Upper lobe of left lung (tissue), 6 donors: Measurements from ENCODE around the gene SCFD2. TPM values are rescaled to one million over a fixed set of nuclear protein-coding genes. Genes with fewer than 3 reads are reported as not detected.

Experiments used
- ATAC-seq, 2 donors: fragments of 200-7000 bp; cut with Tn5 transposase; one replicate each; pipeline ENCODE4 v1.9.1; 2022; ENCODE audit warnings: mild to moderate bottlenecking in 2 of 2, moderate library complexity in 2 of 2; ENCODE audit not compliant: low FRiP score in 2 of 2
- DNase-seq, 2 donors: peaks; one replicate each; pipeline ENCODE4 v3.0.0-alpha.2; 2019 to 2020
- H3K27ac ChIP-seq, 4 donors: fragments of 200-600 bp; sonication (generic); one replicate each; pipeline ENCODE4 v1.5.1; 2016 to 2019
- H3K27me3 ChIP-seq, 4 donors: fragments of 200-600 bp; sonication (generic); one replicate each; pipeline ENCODE4 v1.5.1; 2017 to 2019
- H3K36me3 ChIP-seq, 4 donors: fragments of 200-600 bp; sonication (generic); one replicate each; pipeline ENCODE4 v1.5.1; 2016 to 2019
- H3K4me1 ChIP-seq, 4 donors: fragments of 200-600 bp; sonication (generic); one replicate each; pipeline ENCODE4 v1.5.1; 2018 to 2019
- H3K4me3 ChIP-seq, 4 donors: fragments of 200-600 bp; sonication (generic); one replicate each; pipeline ENCODE4 v1.5.1; 2017 to 2019; ENCODE audit warnings: mild to moderate bottlenecking in 2 of 4, moderate library complexity in 1 of 4
- H3K9me3 ChIP-seq, 4 donors: fragments of 200-600 bp; sonication (generic); one replicate each; pipeline ENCODE4 v1.5.1; 2018 to 2019
- CTCF ChIP-seq, 6 experiments: fragments of 450-650 bp in 4 of 6; fragments of 200-600 bp in 2 of 6; sonication (generic) in 2 of 6; IDR thresholded peaks; one replicate each; pipeline ENCODE4 v1.5.1; 2016 to 2019; ENCODE audit warnings: antibody characterized with exemption in 6 of 6
- EP300 ChIP-seq, 4 donors: sonication (generic); formaldehyde crosslinking; IDR thresholded peaks; one replicate each; pipeline ENCODE4 v1.5.1; 2017; ENCODE audit warnings: antibody characterized with exemption in 4 of 4, control low read depth in 2 of 4
- POLR2A ChIP-seq, 4 donors: fragments of 450-650 bp; IDR thresholded peaks; one replicate each; pipeline ENCODE4 v1.5.1; 2016 to 2017; ENCODE audit warnings: antibody characterized with exemption in 4 of 4, mild to moderate bottlenecking in 2 of 4
- POLR2AphosphoS5 ChIP-seq, 2 donors: sonication (generic); formaldehyde crosslinking; IDR thresholded peaks; one replicate each; pipeline ENCODE4 v1.5.1; 2017; ENCODE audit warnings: antibody characterized with exemption in 2 of 2
- WGBS, 2 donors: methylation state at CpG; one replicate each; pipeline ENCODE4 v1.1.5; 2017 to 2018; 5-methylcytosine and 5-hydroxymethylcytosine counted together
- total RNA-seq, 6 donors: library from RNA; depleted of rRNA in 4 of 6; stranded (reverse); fragments of >200 nt in 4 of 6; gene quantifications; one replicate each; pipeline versions ENCODE4 v1.1.0 to v1.2.1, GENCODE V29; 2016 to 2021
- donor health status: DM: no; HTN: no; CAD: no; lungs with moderate emphysema.
- donor health status: DM: no; HTN: yes; CAD: no; lungs with severe emphysema.

The SCFD2 gene
- total RNA-seq, 6 donors from 2014 or later = 15.2 to 33.5 (median 20.0) TPM

GRCh38 chr4:52991472-52991871 lies 374.4 kb downstream of the SCFD2 start:
- ATAC-seq = no peak

GRCh38 chr4:52990706-52991105 lies 375.2 kb downstream of the SCFD2 start:
- Histone ChIP-seq H3K36me3 (no peaks in the 10 kb centered on the region), H3K9me3 (no peaks in the 10 kb centered on the region), H3K27me3 (no peaks in the 10 kb centered on the region), H3K27ac (no peak overlapping the region), H3K4me3 (no peak overlapping the region), H3K4me1 (peaks cover 0 to 3% (median 0%) of the 10 kb centered on the region in 4 donors)
- no peak for TF ChIP-seq POLR2A (IDR thresholded peaks at IDR 0.05)
- no peak for TF ChIP-seq EP300 (IDR thresholded peaks at IDR 0.05)
- TF ChIP-seq CTCF (IDR thresholded peaks at IDR 0.05) = no peak
- TF ChIP-seq POLR2AphosphoS5 (IDR thresholded peaks at IDR 0.05) = no peak
- ATAC-seq (no peak), DNase-seq (no peak)
- WGBS, 2 donors = 100% methylated on average over 1 of the region's 1 CpG

More at GRCh38 chr4:52991472-52991871, 374.4 kb downstream of the SCFD2 start:
- Histone ChIP-seq H3K9me3 (no peaks in the 10 kb centered on the region), H3K27me3 (no peaks in the 10 kb centered on the region), H3K27ac (no peak overlapping the region), H3K36me3 (no peaks in the 10 kb centered on the region), H3K4me3 (no peak overlapping the region), H3K4me1 (peaks cover 0 to 3% (median 0%) of the 10 kb centered on the region in 4 donors)
- TF ChIP-seq EP300 (IDR thresholded peaks at IDR 0.05) = no peak
- no peak for TF ChIP-seq POLR2AphosphoS5 (IDR thresholded peaks at IDR 0.05)
- no peak for TF ChIP-seq CTCF (IDR thresholded peaks at IDR 0.05)
- no peak for TF ChIP-seq POLR2A (IDR thresholded peaks at IDR 0.05)
- no peak for DNase-seq

- 64 to 72% methylated on average over 3 of the region's 3 CpGs for WGBS, 2 donors
Observed at GRCh38 chr4:52989865-52990264, 376.0 kb downstream of the SCFD2 start.

GRCh38 chr4:52987392-52988056 lies 378.3 kb downstream of the SCFD2 start:
- Histone ChIP-seq H3K36me3 (no peaks in the 10 kb centered on the region), H3K9me3 (no peaks in the 10 kb centered on the region), H3K4me1 (peaks cover 0 to 5% (median 0%) of the 10 kb centered on the region in 4 donors), H3K4me3 (no peak overlapping the region), H3K27me3 (no peaks in the 10 kb centered on the region), H3K27ac (no peak overlapping the region)
- TF ChIP-seq POLR2A (IDR thresholded peaks at IDR 0.05) (no peak), EP300 (IDR thresholded peaks at IDR 0.05) (no peak), CTCF (IDR thresholded peaks at IDR 0.05) (no peak), POLR2AphosphoS5 (IDR thresholded peaks at IDR 0.05) (no peak)
- DNase-seq = no peak
- no peak for ATAC-seq
- WGBS, 2 donors = 83 to 92% methylated on average over 5 of the region's 5 CpGs

More at GRCh38 chr4:52989865-52990264, 376.0 kb downstream of the SCFD2 start:
- H3K36me3 ChIP-seq = no peaks in the 10 kb centered on the region
- no peak overlapping the region for H3K27ac ChIP-seq
- no peak overlapping the region for H3K4me3 ChIP-seq
- DNase-seq = no peak
- no peaks in the 10 kb centered on the region for H3K9me3 ChIP-seq
- H3K27me3 ChIP-seq = no peaks in the 10 kb centered on the region
- TF ChIP-seq POLR2AphosphoS5 (IDR thresholded peaks at IDR 0.05) = no peak
- TF ChIP-seq EP300 (IDR thresholded peaks at IDR 0.05) = no peak
- TF ChIP-seq CTCF (IDR thresholded peaks at IDR 0.05) = no peak
- no peak for TF ChIP-seq POLR2A (IDR thresholded peaks at IDR 0.05)
- no peak for ATAC-seq
- no peaks in the 10 kb centered on the region for H3K4me1 ChIP-seq

GRCh38 chr4:52984462-52984881 lies 381.4 kb downstream of the SCFD2 start:
- H3K4me1 ChIP-seq = peaks cover 0 to 5% (median 0%) of the 10 kb centered on the region in 4 donors
- no peaks in the 10 kb centered on the region for H3K9me3 ChIP-seq
- no peak for ATAC-seq
- no peak for DNase-seq
- TF ChIP-seq EP300 (IDR thresholded peaks at IDR 0.05) (no peak), CTCF (IDR thresholded peaks at IDR 0.05) (no peak), POLR2A (IDR thresholded peaks at IDR 0.05) (no peak), POLR2AphosphoS5 (IDR thresholded peaks at IDR 0.05) (no peak)
- H3K36me3 ChIP-seq = no peaks in the 10 kb centered on the region
- H3K27me3 ChIP-seq = no peaks in the 10 kb centered on the region
- WGBS, 2 donors = 53 to 54% methylated on average over 2 of the region's 2 CpGs
- no peak overlapping the region for H3K27ac ChIP-seq
- H3K4me3 ChIP-seq = no peak overlapping the region
